Measurements from ENCODE around the gene NOTUM. TPM values are rescaled to one million over a fixed set of nuclear protein-coding genes. Genes with fewer than 3 reads are reported as not detected.
A peak's percentile ranks its signal among the peaks of the same experiment; 100 is the strongest.

The NOTUM gene
- total RNA-seq, 1 experiment from 2014 or later: 2.0 TPM

- Histone ChIP-seq H3K36me3 (replicated peaks; ENCODE audit: control insufficient read depth, insufficient read depth, low read length) (peaks cover 12% of the 10 kb centered on the region), H3K27me3 (ENCODE audit: control insufficient read depth, insufficient read depth, low read length) (peaks cover 10% of the 10 kb centered on the region), H3K4me3 (ENCODE audit: insufficient read depth, low read depth, low read length) (no peak overlapping the region)
- DNase-seq: no peak
Measured at GRCh38 chr17:81931557-81932332, 29.2 kb downstream of the NOTUM start.

GRCh38 chr17:81931189-81931556 is 29.8 kb downstream of the NOTUM start:
- H3K27me3 ChIP-seq (ENCODE audit: control insufficient read depth, insufficient read depth, low read length): peaks cover 10% of the 10 kb centered on the region
- H3K4me3 ChIP-seq (ENCODE audit: insufficient read depth, low read depth, low read length): no peak overlapping the region
- H3K36me3 ChIP-seq (replicated peaks; ENCODE audit: control insufficient read depth, insufficient read depth, low read length): peaks cover 12% of the 10 kb centered on the region
- DNase-seq: no peak

- H3K36me3 ChIP-seq (replicated peaks; ENCODE audit: control insufficient read depth, insufficient read depth, low read length): peaks cover 12% of the 10 kb centered on the region
- no peak for DNase-seq
- H3K4me3 ChIP-seq (ENCODE audit: insufficient read depth, low read depth, low read length): no peak overlapping the region
- peaks cover 10% of the 10 kb centered on the region for H3K27me3 ChIP-seq (ENCODE audit: control insufficient read depth, insufficient read depth, low read length)
Measured at GRCh38 chr17:81930142-81931125, 30.6 kb downstream of the NOTUM start.

- no peak for DNase-seq
- H3K4me3 ChIP-seq (ENCODE audit: insufficient read depth, low read depth, low read length): no peak overlapping the region
Measured at GRCh38 chr17:81929253-81930141, 31.5 kb downstream of the NOTUM start.

GRCh38 chr17:81928544-81929252 is 32.3 kb downstream of the NOTUM start:
- Histone ChIP-seq H3K36me3 (replicated peaks; ENCODE audit: control insufficient read depth, insufficient read depth, low read length) (peaks cover 3% of the 10 kb centered on the region; the same call in 1 of the 2 replicates), H3K27me3 (ENCODE audit: control insufficient read depth, insufficient read depth, low read length) (peaks cover 10% of the 10 kb centered on the region), H3K4me3 (ENCODE audit: insufficient read depth, low read depth, low read length) (peak overlapping the region; percentile 68)
- peak; percentile 79 for DNase-seq

More at GRCh38 chr17:81929253-81930141, 31.5 kb downstream of the NOTUM start:
- Histone ChIP-seq H3K36me3 (replicated peaks; ENCODE audit: control insufficient read depth, insufficient read depth, low read length) (peaks cover 6% of the 10 kb centered on the region), H3K27me3 (ENCODE audit: control insufficient read depth, insufficient read depth, low read length) (peaks cover 10% of the 10 kb centered on the region)

GRCh38 chr17:81927653-81928543 is 33.1 kb downstream of the NOTUM start, which contains the start of gene MAFG:
MAFG (minus strand) TSS chr17:81927735; CDS start chr17:81923185, 4,550 bp downstream.
- Histone ChIP-seq H3K4me3 (ENCODE audit: insufficient read depth, low read depth, low read length) (peak within 1 kb of the TSS; percentile 68), H3K36me3 (replicated peaks; ENCODE audit: control insufficient read depth, insufficient read depth, low read length) (no peaks in the 10 kb centered on the region), H3K27me3 (ENCODE audit: control insufficient read depth, insufficient read depth, low read length) (peaks cover 10% of the 10 kb centered on the region)
- DNase-seq: peak; percentile 99

GRCh38 chr17:81927152-81927652 is 33.8 kb downstream of the NOTUM start:
- Histone ChIP-seq H3K27me3 (ENCODE audit: control insufficient read depth, insufficient read depth, low read length) (peaks cover 10% of the 10 kb centered on the region), H3K4me3 (ENCODE audit: insufficient read depth, low read depth, low read length) (peak overlapping the region; percentile 67), H3K36me3 (replicated peaks; ENCODE audit: control insufficient read depth, insufficient read depth, low read length) (no peaks in the 10 kb centered on the region)
- DNase-seq: no peak

- Histone ChIP-seq H3K27me3 (ENCODE audit: control insufficient read depth, insufficient read depth, low read length) (peaks cover 10% of the 10 kb centered on the region), H3K36me3 (replicated peaks; ENCODE audit: control insufficient read depth, insufficient read depth, low read length) (peaks cover 2% of the 10 kb centered on the region)
Measured at GRCh38 chr17:81926451-81927151, 34.4 kb downstream of the NOTUM start.

GRCh38 chr17:81925860-81926450 is 35.0 kb downstream of the NOTUM start:
- Histone ChIP-seq H3K4me3 (ENCODE audit: insufficient read depth, low read depth, low read length) (peak overlapping the region; percentile 67), H3K27me3 (ENCODE audit: control insufficient read depth, insufficient read depth, low read length) (peaks cover 10% of the 10 kb centered on the region), H3K36me3 (replicated peaks; ENCODE audit: control insufficient read depth, insufficient read depth, low read length) (peaks cover 5% of the 10 kb centered on the region)
- no peak for DNase-seq

More at GRCh38 chr17:81926451-81927151, 34.4 kb downstream of the NOTUM start:
- DNase-seq: peak; percentile 94
- H3K4me3 ChIP-seq (ENCODE audit: insufficient read depth, low read depth, low read length): peak overlapping the region; percentile 67

- DNase-seq: peak; percentile 84
- H3K36me3 ChIP-seq (replicated peaks; ENCODE audit: control insufficient read depth, insufficient read depth, low read length): peaks cover 5% of the 10 kb centered on the region
- peaks cover 10% of the 10 kb centered on the region for H3K27me3 ChIP-seq (ENCODE audit: control insufficient read depth, insufficient read depth, low read length)
- no peak overlapping the region for H3K4me3 ChIP-seq (ENCODE audit: insufficient read depth, low read depth, low read length)
Measured at GRCh38 chr17:81924557-81925532, 36.1 kb downstream of the NOTUM start.
